H1 (cell line): Measurements from ENCODE around the gene RNF38. TPM values are rescaled to one million over a fixed set of nuclear protein-coding genes. Genes with fewer than 3 reads are reported as not detected.

Experiments used
- CTCF ChIA-PET: fragments of 300-600 bp; sonication (Branson Sonifier 250); formaldehyde crosslinking; loops from one replicate; lab custom pipeline; 2021; ENCODE audit not compliant: partially characterized antibody; lab: Charles Lee
- POLR2A ChIA-PET: fragments of 300-600 bp; sonication (Branson Sonifier 250); formaldehyde crosslinking; loops from one replicate; lab custom pipeline; 2021; ENCODE audit warnings: inconsistent platforms; ENCODE audit not compliant: partially characterized antibody; lab: Charles Lee
- DNase-seq, 2 experiments: peaks; one replicate each; pipeline versions ENCODE4 v3.0.0 to v3.0.0-alpha.2; 2010 to 2022; ENCODE audit warnings: low spot score in 2 of 2, low read depth in 1 of 2, mixed read lengths in 1 of 2
- FAIRE-seq: peaks from 2 replicates; lab custom pipeline; 2011; peaks lifted over from hg19 to GRCh38; lab: Jason Lieb, UNC
- H2AFZ ChIP-seq: 2 replicates; pipeline ENCODE4 v1.8.1; 2012; ENCODE audit warnings: low read length, inconsistent platforms
- H2AK5ac ChIP-seq: 2 replicates; pipeline ENCODE4 v1.6.1; 2013; ENCODE audit warnings: low read depth, low read length
- H2BK120ac ChIP-seq: replicated peaks from 2 replicates; pipeline ENCODE3; 2013; ENCODE audit warnings: low read depth, low read length, inconsistent platforms
- H2BK12ac ChIP-seq: 2 replicates; pipeline ENCODE4 v1.6.1; 2013; ENCODE audit warnings: low read depth, low read length
- H2BK15ac ChIP-seq: 2 replicates; pipeline ENCODE4 v1.6.1; 2013; ENCODE audit warnings: low read length
- H2BK20ac ChIP-seq: 2 replicates; pipeline ENCODE4 v1.6.1; 2013; ENCODE audit warnings: low read length
- H2BK5ac ChIP-seq: 2 replicates; pipeline ENCODE4 v1.6.1; 2013; ENCODE audit warnings: low read depth, low read length
- H3K14ac ChIP-seq: 2 replicates; pipeline ENCODE4 v1.6.1; 2013; ENCODE audit warnings: inconsistent platforms; ENCODE audit not compliant: insufficient read length
- H3K18ac ChIP-seq: 2 replicates; pipeline ENCODE4 v1.6.1; 2013; ENCODE audit warnings: low read length; ENCODE audit errors: extremely low read depth
- H3K23ac ChIP-seq: 2 replicates; pipeline ENCODE4 v1.6.1; 2013; ENCODE audit warnings: inconsistent platforms; ENCODE audit not compliant: insufficient read length
- H3K23me2 ChIP-seq: 2 replicates; pipeline ENCODE4 v1.6.1; 2013; ENCODE audit warnings: low read depth, low read length
- H3K27ac ChIP-seq: 2 replicates; pipeline ENCODE4 v1.6.1; 2011; ENCODE audit warnings: low read depth, low read length, inconsistent platforms
- H3K27me3 ChIP-seq, 4 experiments: replicated peaks in 1 of 4; 1 replicate in 1 of 4; 2 replicates in 3 of 4; pipeline versions ENCODE4 v1.6.1 to v1.8.1; 2011 to 2013; ENCODE audit warnings: low read length in 3 of 4, mild to moderate bottlenecking in 3 of 4, inconsistent platforms in 2 of 4, mixed read lengths in 2 of 4, moderate library complexity in 1 of 4; ENCODE audit not compliant: control insufficient read depth in 3 of 4, insufficient read depth in 3 of 4; ENCODE audit errors: extremely low read depth in 1 of 4
- H3K36me3 ChIP-seq, 4 experiments: 2 replicates each; pipeline versions ENCODE4 v1.6.1 to v1.8.1; 2011 to 2013; ENCODE audit warnings: mild to moderate bottlenecking in 4 of 4, low read length in 3 of 4, moderate library complexity in 2 of 4, control low read depth in 1 of 4, inconsistent platforms in 1 of 4; ENCODE audit not compliant: insufficient read depth in 4 of 4, control insufficient read depth in 2 of 4
- H3K4ac ChIP-seq: replicated peaks from 2 replicates; pipeline ENCODE3; 2013; ENCODE audit warnings: low read length, low read depth, mixed read lengths, inconsistent platforms; ENCODE audit not compliant: insufficient read length
- H3K4me1 ChIP-seq, 4 experiments: replicated peaks in 1 of 4; 1 replicate in 1 of 4; 2 replicates in 3 of 4; pipeline versions ENCODE4 v1.6.1 to v1.8.1; 2011 to 2013; ENCODE audit warnings: low read length in 3 of 4, inconsistent platforms in 2 of 4, mixed read lengths in 1 of 4; ENCODE audit not compliant: insufficient read depth in 4 of 4, control insufficient read depth in 3 of 4
- H3K4me2 ChIP-seq, 2 experiments: 2 replicates each; pipeline versions ENCODE4 v1.6.1 to v1.8.1; 2011 to 2013; ENCODE audit warnings: low read depth in 2 of 2, low read length in 2 of 2, control low read depth in 1 of 2, inconsistent platforms in 1 of 2, mild to moderate bottlenecking in 1 of 2; ENCODE audit not compliant: insufficient read depth in 1 of 2
- H3K4me3 ChIP-seq, 4 experiments: fragments of 200-600, 300-600 bp in 1 of 4; sonication (generic), shearing (Covaris generic), sonication (Bioruptor Twin) in 1 of 4; 2 replicates each; pipeline versions ENCODE4 v1.5.1 to v1.8.1; 2011 to 2016; ENCODE audit warnings: low read length in 4 of 4, low read depth in 3 of 4, control low read depth in 2 of 4, inconsistent platforms in 2 of 4, mild to moderate bottlenecking in 2 of 4, mixed read lengths in 1 of 4, moderate library complexity in 1 of 4; ENCODE audit not compliant: insufficient read depth in 2 of 4; ENCODE audit errors: extremely low read depth in 1 of 4
- H3K56ac ChIP-seq: replicated peaks from 2 replicates; pipeline ENCODE3; 2013; ENCODE audit warnings: low read depth, mild to moderate bottlenecking, mixed read lengths, low read length, inconsistent platforms; ENCODE audit not compliant: insufficient read length
- H3K79me1 ChIP-seq: 2 replicates; pipeline ENCODE4 v1.6.1; 2013; ENCODE audit warnings: low read depth, low read length, control low read depth
- H3K79me2 ChIP-seq, 2 experiments: 2 replicates each; pipeline versions ENCODE4 v1.6.1 to v1.8.1; 2012 to 2013; ENCODE audit warnings: low read length in 2 of 2, mild to moderate bottlenecking in 2 of 2, inconsistent platforms in 1 of 2; ENCODE audit not compliant: insufficient read depth in 2 of 2, control insufficient read depth in 1 of 2
- H3K9ac ChIP-seq, 4 experiments: replicated peaks in 1 of 4; 1 replicate in 1 of 4; 2 replicates in 3 of 4; pipeline versions ENCODE4 v1.6.1 to v1.8.1; 2011 to 2013; ENCODE audit warnings: low read depth in 3 of 4, low read length in 3 of 4, control low read depth in 2 of 4, mild to moderate bottlenecking in 2 of 4, moderate library complexity in 2 of 4, inconsistent platforms in 1 of 4; ENCODE audit errors: extremely low read depth in 1 of 4
- H3K9me3 ChIP-seq, 2 experiments: 2 replicates each; pipeline versions ENCODE4 v1.6.1 to v1.8.1; 2012 to 2013; ENCODE audit warnings: mild to moderate bottlenecking in 2 of 2, moderate library complexity in 2 of 2, control low read depth in 1 of 2, inconsistent platforms in 1 of 2, low read depth in 1 of 2, low read length in 1 of 2, mixed read lengths in 1 of 2; ENCODE audit not compliant: insufficient read depth in 2 of 2
- H4K20me1 ChIP-seq, 2 experiments: replicated peaks in 1 of 2; 2 replicates each; pipeline versions ENCODE3 to v1.8.1; 2011 to 2013; ENCODE audit warnings: inconsistent platforms in 2 of 2, low read length in 2 of 2, mild to moderate bottlenecking in 1 of 2; ENCODE audit not compliant: insufficient read depth in 2 of 2, control insufficient read depth in 1 of 2
- H4K5ac ChIP-seq: 2 replicates; pipeline ENCODE4 v1.6.1; 2013; ENCODE audit warnings: low read length, low read depth, mixed read lengths, inconsistent platforms; ENCODE audit not compliant: insufficient read length
- H4K8ac ChIP-seq: 2 replicates; pipeline ENCODE4 v1.8.0; 2013; ENCODE audit warnings: mild to moderate bottlenecking, moderate library complexity, low read length, inconsistent platforms; ENCODE audit not compliant: insufficient read depth; ENCODE audit errors: extremely low read depth
- H4K91ac ChIP-seq: replicated peaks from 2 replicates; pipeline ENCODE3; 2013; ENCODE audit warnings: low read length, mixed read lengths, inconsistent platforms; ENCODE audit not compliant: insufficient read length
- POU5F1 ChIP-seq: IDR thresholded peaks from 2 replicates; pipeline ENCODE4 v1.6.1; 2011; ENCODE audit warnings: low read depth, mild to moderate bottlenecking, low read length, moderate library complexity
- SAP30 ChIP-seq: fragments of 300-600 bp; sonication (generic); IDR thresholded peaks from 2 replicates; pipeline ENCODE4 v1.7.1; 2012; ENCODE audit warnings: low read length, moderate library complexity, mild to moderate bottlenecking, inconsistent platforms; ENCODE audit not compliant: insufficient read depth, insufficient replicate concordance
- SIRT6 ChIP-seq: IDR thresholded peaks from one replicate; pipeline ENCODE4 v1.7.1; 2012; ENCODE audit warnings: low read length, inconsistent platforms
- SP4 ChIP-seq: IDR thresholded peaks from 2 replicates; pipeline ENCODE4 v1.6.1; 2012; ENCODE audit warnings: low read length, inconsistent platforms
- TEAD4 ChIP-seq: IDR thresholded peaks from 2 replicates; pipeline ENCODE4 v1.6.1; 2012; ENCODE audit warnings: low read depth, low read length, inconsistent platforms, mixed read lengths
- WGBS, 2 experiments: shearing (Covaris generic) in 1 of 2; methylation state at CpG; one replicate each; pipeline versions ENCODE4 v1.1.6 to v1.1.7; 2013 to 2015; ENCODE audit warnings: low lambda C conversion rate in 2 of 2, mixed read lengths in 2 of 2, inconsistent platforms in 1 of 2, low coverage in 1 of 2, missing lambda C conversion rate in 1 of 2; ENCODE audit not compliant: insufficient replicate concordance in 2 of 2, insufficient coverage in 1 of 2, insufficient read length in 1 of 2; ENCODE audit errors: extremely low coverage in 1 of 2, missing lambda C conversion rate in 1 of 2; 5-methylcytosine and 5-hydroxymethylcytosine counted together
- polyA plus RNA-seq, 7 experiments: library from polyadenylated mRNA; depleted of rRNA in 3 of 7; stranded (reverse) in 5 of 7; unstranded in 2 of 7; fragments of >200 nt in 5 of 7; fragments of 200-250 nt in 2 of 7; gene quantifications; 1 replicate in 5 of 7; 2 replicates in 1 of 7; 4 replicates in 1 of 7; pipeline versions ENCODE4 v1.2.1 to v1.2.3, GENCODE V29; 2011 to 2013; ENCODE audit warnings: missing spikeins in 2 of 7, mixed read lengths in 2 of 7
- total RNA-seq: library from RNA; stranded (reverse); fragmentation: NEBNext Ultra II Directional; extraction: Animal tissue kit (Norgen Biotek cat#: 25700); gene quantifications from 2 replicates; pipeline ENCODE4 v1.2.1, GENCODE V29; 2021

The RNF38 gene
- total and polyA plus RNA-seq, 2 of the 8 experiments (the other 6 are each of a cell fraction or from before 2014, with no cell fraction given): 54.9 to 60.9 TPM

GRCh38 chr9:36445800-36446361 lies 45.8 kb upstream of the RNF38 start:
- ChIA-PET CTCF (interaction anchor here (0.6 to 5.4 kb wide), 4 partner anchors 30 to 110 kb away, joined by 4 to 78 read pairs (median 7); no protein-coding TSS in a partner anchor), POLR2A (interaction anchor here (0.8 to 1.0 kb wide), 4 partner anchors 8 to 36 kb away, joined by 3 to 5 read pairs (median 4); no protein-coding TSS in a partner anchor)
- peaks cover 0 to 2% (median 0%) of the 10 kb centered on the region in 4 experiments; a peak in 1 of 8 replicates for H3K36me3 ChIP-seq
- H3K56ac ChIP-seq: no peak overlapping the region
- no peak overlapping the region for H3K18ac ChIP-seq
- H3K4me1 ChIP-seq: peaks cover 2 to 10% (median 6%) of the 10 kb centered on the region in 4 experiments
- H3K4me3 ChIP-seq: no peak overlapping the region
- no peak overlapping the region for H4K91ac ChIP-seq
- H2AK5ac ChIP-seq: no peak overlapping the region
- no peak overlapping the region for H3K27ac ChIP-seq
- no peak for FAIRE-seq
- no peak overlapping the region for H2BK120ac ChIP-seq
- H4K20me1 ChIP-seq: peaks cover 4 to 13% of the 10 kb centered on the region in 2 experiments
- H3K23me2 ChIP-seq: no peaks in the 10 kb centered on the region
- no peak overlapping the region for H3K4ac ChIP-seq
- no peaks in the 10 kb centered on the region for H3K9me3 ChIP-seq
- H2BK20ac ChIP-seq: no peak overlapping the region
- H3K79me1 ChIP-seq: peaks cover 13% of the 10 kb centered on the region
- H3K23ac ChIP-seq: no peak overlapping the region
- H3K79me2 ChIP-seq: peaks cover 10 to 93% of the 10 kb centered on the region in 2 experiments
- WGBS, 2 experiments: 77% methylated on average over 5 of the region's 5 CpGs; no CpG with 5 or more reads in 1 of the 2 experiments
- peak overlapping the region in 1 of 4 experiments; percentile 47; a peak in 1 of 7 replicates for H3K9ac ChIP-seq
- DNase-seq: no peak
- no peak overlapping the region for H2BK12ac ChIP-seq
- no peak overlapping the region for H4K8ac ChIP-seq
- no peak overlapping the region for H4K5ac ChIP-seq
- H3K4me2 ChIP-seq: peak overlapping the region; percentile 25 to 47; a peak in 3 of 4 replicates
- H2BK15ac ChIP-seq: no peak overlapping the region
- no peak overlapping the region for H2AFZ ChIP-seq
- H3K27me3 ChIP-seq: no peaks in the 10 kb centered on the region
- H2BK5ac ChIP-seq: peak overlapping the region; percentile 48
- H3K14ac ChIP-seq: no peak overlapping the region
- TF ChIP-seq SP4 (no peak), POU5F1 (no peak), SIRT6 (no peak), SAP30 (no peak), TEAD4 (no peak)
